HEK293 (cell line): ENCODE measurements around the gene WDR38.
A peak's percentile ranks its signal among the peaks of the same experiment; 100 is the strongest.

Source experiments
- CTCF ChIA-PET: fragments of 350-600 bp; formaldehyde crosslinking; extraction: SDS; loops from one replicate; lab custom pipeline; 2021; ENCODE audit warnings: antibody characterized with exemption; lab: Yijun Ruan, JAX
- POLR2A ChIA-PET: fragments of 300-600 bp; formaldehyde crosslinking; extraction: SDS; loops from one replicate; lab custom pipeline; 2020; ENCODE audit warnings: antibody characterized with exemption, inconsistent platforms; lab: Yijun Ruan, JAX
- H3K27ac ChIP-seq: fragments of 200-500 bp; sonication (Bioruptor generic); 2 replicates; pipeline ENCODE4 v1.5.1; 2014; ENCODE audit warnings: low read depth, low read length, control low read depth, inconsistent platforms; ENCODE audit errors: extremely low read depth
- H3K36me3 ChIP-seq, 2 experiments: fragments of 200-500 bp in 1 of 2; sonication (Bioruptor generic) in 1 of 2; 1 replicate in 1 of 2; 2 replicates in 1 of 2; pipeline ENCODE4 v1.5.1; 2014 to 2017; ENCODE audit warnings: inconsistent platforms in 2 of 2, low read length in 2 of 2; ENCODE audit not compliant: control insufficient read depth in 2 of 2, insufficient read depth in 1 of 2
- H3K4me1 ChIP-seq: fragments of 200-500 bp; sonication (Bioruptor generic); 2 replicates; pipeline ENCODE4 v1.5.1; 2014; ENCODE audit warnings: mild to moderate bottlenecking, low read length, inconsistent platforms; ENCODE audit not compliant: control insufficient read depth, insufficient read depth
- H3K4me3 ChIP-seq: 2 replicates; pipeline ENCODE4 v1.5.1; 2011; ENCODE audit warnings: low read depth, mild to moderate bottlenecking, control low read depth, low read length, moderate library complexity
- H3K9me3 ChIP-seq: fragments of 200-500 bp; sonication (Bioruptor generic); 2 replicates; pipeline ENCODE4 v1.5.1; 2014; ENCODE audit warnings: low read depth, low read length, inconsistent platforms; ENCODE audit not compliant: control insufficient read depth, insufficient read depth
- INSM2 ChIP-seq: fragments of 450-650 bp; formaldehyde crosslinking; IDR thresholded peaks from 2 replicates; pipeline ENCODE4 v1.5.1; 2016; ENCODE audit warnings: missing biosample characterization, missing genetic modification characterization
- REST ChIP-seq: fragments of 450-650 bp; formaldehyde crosslinking; IDR thresholded peaks from 2 replicates; pipeline ENCODE4 v1.5.1; 2016; ENCODE audit warnings: missing biosample characterization, missing genetic modification characterization
- SCRT1 ChIP-seq: fragments of 450-650 bp; formaldehyde crosslinking; IDR thresholded peaks from 2 replicates; pipeline ENCODE4 v1.5.1; 2016; ENCODE audit warnings: missing biosample characterization, missing genetic modification characterization, borderline replicate concordance
- SCRT2 ChIP-seq: fragments of 450-650 bp; formaldehyde crosslinking; IDR thresholded peaks from 2 replicates; pipeline ENCODE4 v1.5.1; 2016; ENCODE audit warnings: missing biosample characterization, missing genetic modification characterization
- ZBTB11 ChIP-seq: fragments of 450-650 bp; formaldehyde crosslinking; conservative IDR thresholded peaks from 2 replicates; pipeline ENCODE4 v1.5.1; 2016; ENCODE audit warnings: low read depth, missing biosample characterization, missing genetic modification characterization
- ZNF18 ChIP-seq: fragments of 450-650 bp; formaldehyde crosslinking; IDR thresholded peaks from 2 replicates; pipeline ENCODE4 v1.5.1; 2016; ENCODE audit warnings: missing biosample characterization, missing genetic modification characterization
- ZNF341 ChIP-seq: fragments of 450-650 bp; formaldehyde crosslinking; IDR thresholded peaks from 2 replicates; pipeline ENCODE4; 2016; ENCODE audit warnings: low read depth, missing biosample characterization, missing genetic modification characterization
- ZNF362 ChIP-seq: fragments of 450-650 bp; formaldehyde crosslinking; IDR thresholded peaks from 2 replicates; pipeline ENCODE4 v1.5.1; 2016; ENCODE audit warnings: missing biosample characterization, missing genetic modification characterization
- ZNF639 ChIP-seq: fragments of 450-650 bp; formaldehyde crosslinking; IDR thresholded peaks from 2 replicates; pipeline ENCODE4 v1.5.1; 2016; ENCODE audit warnings: missing biosample characterization, missing genetic modification characterization
- ZNF76 ChIP-seq: fragments of 450-650 bp; formaldehyde crosslinking; IDR thresholded peaks from 2 replicates; pipeline ENCODE4; 2016; ENCODE audit warnings: low read depth, missing biosample characterization, missing genetic modification characterization, borderline replicate concordance
- ZNF768 ChIP-seq: fragments of 450-650 bp; formaldehyde crosslinking; IDR thresholded peaks from 2 replicates; pipeline ENCODE4 v1.5.1; 2018; ENCODE audit warnings: missing biosample characterization, mild to moderate bottlenecking, missing genetic modification characterization

Gene WDR38

GRCh38 chr9:124869986-124870560 lies 16.8 kb downstream of the WDR38 start:
- Histone ChIP-seq H3K36me3 (peaks cover 8 to 44% of the 10 kb centered on the region in 2 experiments; a peak in 2 of 3 replicates), H3K4me1 (peaks cover 4% of the 10 kb centered on the region; the same call in 1 of the 2 replicates), H3K9me3 (no peaks in the 10 kb centered on the region), H3K4me3 (peak overlapping the region; percentile 91), H3K27ac (peak overlapping the region; percentile 78)
- ChIA-PET CTCF (interaction anchor here (1.2 to 1.7 kb wide), 3 partner anchors 14 to 252 kb away, joined by 3 to 6 read pairs (median 5); no protein-coding TSS in a partner anchor), POLR2A (interaction anchor here (0.6 to 2.7 kb wide), 5 partner anchors 9 to 371 kb away, joined by 3 to 17 read pairs (median 5); partner anchors contain the start of genes ARPC5L, HSPA5, NR6A1 and RPL35)
- TF ChIP-seq SCRT2: peak; percentile 63
- peak; percentile 78 for TF ChIP-seq ZNF18
- TF ChIP-seq ZNF362 (tag by site-specific recombination): no peak
- TF ChIP-seq INSM2 (tag by site-specific recombination): no peak
- TF ChIP-seq ZBTB11 (tag by site-specific recombination): peak; percentile 91
- TF ChIP-seq ZNF768 (tag by site-specific recombination): no peak
- TF ChIP-seq ZNF341 (tag by site-specific recombination): peak; percentile 97
- no peak for TF ChIP-seq ZNF639 (tag by site-specific recombination)
- peak; percentile 14; the same call in 1 of the 2 replicates for TF ChIP-seq SCRT1

- H3K4me3 ChIP-seq: peak overlapping the region; percentile 91
- TF ChIP-seq ZNF76 (tag by site-specific recombination) (no peak), REST (tag by site-specific recombination) (peak; percentile 79)
- CTCF ChIA-PET: interaction anchor here (1.2 to 1.7 kb wide), 3 partner anchors 15 to 252 kb away, joined by 3 to 6 read pairs (median 5); no protein-coding TSS in a partner anchor
- POLR2A ChIA-PET: interaction anchor here (1.2 to 2.7 kb wide), 4 partner anchors 9 to 100 kb away, joined by 3 to 17 read pairs (median 8); partner anchors contain the start of genes ARPC5L, NR6A1 and RPL35
- no peaks in the 10 kb centered on the region for H3K9me3 ChIP-seq
- H3K27ac ChIP-seq: peak overlapping the region; percentile 78; the same call in 1 of the 2 replicates
- peaks cover 4% of the 10 kb centered on the region; the same call in 1 of the 2 replicates for H3K4me1 ChIP-seq
- H3K36me3 ChIP-seq: peaks cover 8 to 51% of the 10 kb centered on the region in 2 experiments; a peak in 2 of 3 replicates
These were observed 17.5 kb downstream of the WDR38 start for GRCh38 chr9:124870723-124871122.
